ENCODE measurements around the gene TBC1D12. TPM values are rescaled to one million over a fixed set of nuclear protein-coding genes. Genes with fewer than 3 reads are reported as not detected.
"Not testable (repeated sequence)": the region's sequence is repeated elsewhere in the genome, so short reads cannot be mapped to it uniquely, and the experiment has no call there.

Gene TBC1D12
- total RNA-seq, 1 donor from 2014 or later, result 0.54 TPM

- H3K9me3 Mint-ChIP-seq, result no peaks in the 10 kb centered on the region
- no peak overlapping the region for H3K27ac Mint-ChIP-seq
- intact Hi-C loops (cut with micrococcal nuclease), result loop anchor here (5.0 to 10.0 kb wide), 4 partner anchors 43 to 844 kb away; partner anchors contain the start of genes FRA10AC1 and SLC35G1
- peak; percentile 9 for DNase-seq
- H3K4me3 Mint-ChIP-seq, result no peak overlapping the region
- peaks cover 27% of the 10 kb centered on the region for H3K4me1 Mint-ChIP-seq
- peaks cover 33% of the 10 kb centered on the region for H3K36me3 Mint-ChIP-seq (ENCODE audit: low read depth)
- no peaks in the 10 kb centered on the region for H3K27me3 Mint-ChIP-seq
These were observed 146.9 kb downstream of the TBC1D12 start for GRCh38 chr10:94549221-94549620.

- H3K9me3 Mint-ChIP-seq; H3K4me1 Mint-ChIP-seq; intact Hi-C loops (cut with micrococcal nuclease); H3K27me3 Mint-ChIP-seq; H3K4me3 Mint-ChIP-seq; H3K27ac Mint-ChIP-seq; DNase-seq: not testable (repeated sequence)
- H3K36me3 Mint-ChIP-seq (ENCODE audit: low read depth), result peaks cover 54% of the 10 kb centered on the region
These were observed 165.5 kb downstream of the TBC1D12 start for GRCh38 chr10:94567714-94568307.

- Mint-ChIP-seq H3K4me1 (peaks cover 2% of the 10 kb centered on the region), H3K36me3 (ENCODE audit: low read depth) (peaks cover 63% of the 10 kb centered on the region), H3K27me3 (no peaks in the 10 kb centered on the region), H3K27ac (no peak overlapping the region), H3K4me3 (no peak overlapping the region), H3K9me3 (no peaks in the 10 kb centered on the region)
- no peak for DNase-seq
- intact Hi-C loops (cut with micrococcal nuclease), result no loop called here
These were observed 168.7 kb downstream of the TBC1D12 start for GRCh38 chr10:94571081-94571480.

- peaks cover 62% of the 10 kb centered on the region for H3K36me3 Mint-ChIP-seq (ENCODE audit: low read depth)
- no peaks in the 10 kb centered on the region for H3K27me3 Mint-ChIP-seq
- H3K4me3 Mint-ChIP-seq, result no peak overlapping the region
- H3K9me3 Mint-ChIP-seq, result no peaks in the 10 kb centered on the region
- H3K4me1 Mint-ChIP-seq, result peaks cover 2% of the 10 kb centered on the region
- H3K27ac Mint-ChIP-seq, result no peak overlapping the region
- DNase-seq, result no peak
- intact Hi-C loops (cut with micrococcal nuclease), result no loop called here
These were observed 169.2 kb downstream of the TBC1D12 start for GRCh38 chr10:94571528-94571927.

- no peak overlapping the region for H3K27ac Mint-ChIP-seq
- peaks cover 47% of the 10 kb centered on the region for H3K36me3 Mint-ChIP-seq (ENCODE audit: low read depth)
- intact Hi-C loops (cut with micrococcal nuclease), result no loop called here
- H3K4me1 Mint-ChIP-seq, result peaks cover 2% of the 10 kb centered on the region
- no peak overlapping the region for H3K4me3 Mint-ChIP-seq
- H3K27me3 Mint-ChIP-seq, result no peaks in the 10 kb centered on the region
- H3K9me3 Mint-ChIP-seq, result no peaks in the 10 kb centered on the region
- DNase-seq, result no peak
These were observed 176.4 kb downstream of the TBC1D12 start for GRCh38 chr10:94578790-94579189.

- no peak for DNase-seq
- no peaks in the 10 kb centered on the region for H3K27me3 Mint-ChIP-seq
- H3K27ac Mint-ChIP-seq, result no peak overlapping the region
- peaks cover 37% of the 10 kb centered on the region for H3K36me3 Mint-ChIP-seq (ENCODE audit: low read depth)
- intact Hi-C loops (cut with micrococcal nuclease), result no loop called here
- H3K9me3 Mint-ChIP-seq, result no peaks in the 10 kb centered on the region
- H3K4me3 Mint-ChIP-seq, result no peak overlapping the region
- H3K4me1 Mint-ChIP-seq, result peaks cover 2% of the 10 kb centered on the region
These were observed 180.8 kb downstream of the TBC1D12 start for GRCh38 chr10:94583124-94583523.

Other genes with a start within 250 kb of the TBC1D12 start
- gene NOC3L, start 39.6 kb upstream of the TBC1D12 start, total RNA-seq, result 56.8 and 56.9 TPM in 2 replicates
- gene HELLS, start 143.2 kb downstream of the TBC1D12 start, total RNA-seq, result 247 and 274 TPM in 2 replicates